ENCODE results near the gene IL31.
"Not testable (repeated sequence)": the region's sequence is repeated elsewhere in the genome, so short reads cannot be mapped to it uniquely, and the experiment has no call there.

The IL31 gene
- total RNA-seq, result 0 reads per million in 2 donors

DNA sequence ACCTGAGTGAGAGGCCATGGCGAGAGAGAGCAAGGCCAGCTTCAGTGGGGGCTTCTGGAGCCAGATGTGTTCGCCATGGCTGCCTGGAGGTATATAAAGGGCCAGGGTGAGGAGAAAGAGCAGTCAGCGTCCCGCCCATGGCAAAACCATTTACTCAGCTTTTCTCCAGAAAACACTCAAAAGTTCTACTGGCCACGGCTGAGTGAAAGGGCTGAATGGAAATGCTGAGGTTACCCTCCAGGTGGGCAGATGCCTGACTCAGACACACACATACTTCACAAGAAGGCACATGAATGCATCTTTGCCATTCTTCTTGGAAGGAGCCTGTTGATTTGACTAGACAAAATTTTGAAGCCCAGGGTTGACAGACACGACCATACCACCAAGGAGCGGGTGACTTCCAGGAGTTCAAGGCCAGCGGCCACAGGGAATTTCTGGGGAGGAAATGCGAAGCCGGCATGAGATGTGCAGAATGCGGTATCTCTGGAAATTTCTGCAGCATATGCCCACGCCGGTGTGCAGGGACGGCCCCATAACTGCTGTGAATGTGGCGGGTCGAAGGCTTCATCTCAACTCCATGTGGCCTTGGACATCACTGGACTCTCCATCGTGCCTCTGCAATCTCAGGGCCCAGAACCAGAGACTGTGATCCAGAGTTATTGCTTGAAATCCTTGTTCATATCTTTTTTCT is at the start of gene IL31:
IL31 (minus strand) TSS at position 67 of the 691 bp plus-strand sequence; CDS start at position 18, 49 bp downstream.
- DNase-seq, result no peak

DNA sequence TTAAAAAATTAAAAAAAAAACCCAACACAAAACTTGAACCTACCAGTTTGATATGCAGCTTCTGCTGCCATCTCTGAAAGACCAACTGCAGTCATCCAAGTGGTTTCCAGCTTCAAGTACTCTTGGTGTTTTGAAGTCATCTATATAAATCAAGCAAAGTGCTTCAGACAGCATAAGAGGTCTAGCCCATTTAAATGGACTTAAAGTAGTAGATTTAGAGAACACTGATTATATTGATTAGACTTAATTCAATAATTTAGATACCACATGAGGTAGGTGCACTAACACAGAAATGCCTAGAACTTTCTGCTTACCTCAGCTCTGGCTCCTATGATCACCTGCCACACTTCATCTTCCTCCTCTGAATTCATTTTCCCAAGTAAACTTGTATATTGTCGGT is 42.4 kb upstream of the IL31 start:
- no peak for DNase-seq

DNA sequence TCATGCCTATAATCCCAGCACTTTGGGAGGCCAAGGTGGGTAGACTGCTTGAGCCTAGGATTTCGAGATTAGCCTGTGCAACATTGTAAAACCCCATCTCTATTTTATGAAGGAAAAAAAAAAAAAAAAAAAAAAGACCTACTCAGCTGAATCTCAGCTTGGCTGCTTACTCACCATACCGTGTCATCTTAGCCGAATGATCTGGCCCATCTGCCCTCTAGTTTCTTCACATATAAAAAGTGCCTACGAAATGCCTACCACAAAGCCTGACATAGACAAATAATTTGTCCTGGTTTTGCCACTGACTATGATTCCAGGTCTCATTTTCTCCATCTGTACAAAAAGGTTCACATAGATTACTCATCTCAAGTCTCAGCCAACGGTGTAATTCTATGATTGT is 41.8 kb upstream of the IL31 start:
- DNase-seq, result no peak

DNA sequence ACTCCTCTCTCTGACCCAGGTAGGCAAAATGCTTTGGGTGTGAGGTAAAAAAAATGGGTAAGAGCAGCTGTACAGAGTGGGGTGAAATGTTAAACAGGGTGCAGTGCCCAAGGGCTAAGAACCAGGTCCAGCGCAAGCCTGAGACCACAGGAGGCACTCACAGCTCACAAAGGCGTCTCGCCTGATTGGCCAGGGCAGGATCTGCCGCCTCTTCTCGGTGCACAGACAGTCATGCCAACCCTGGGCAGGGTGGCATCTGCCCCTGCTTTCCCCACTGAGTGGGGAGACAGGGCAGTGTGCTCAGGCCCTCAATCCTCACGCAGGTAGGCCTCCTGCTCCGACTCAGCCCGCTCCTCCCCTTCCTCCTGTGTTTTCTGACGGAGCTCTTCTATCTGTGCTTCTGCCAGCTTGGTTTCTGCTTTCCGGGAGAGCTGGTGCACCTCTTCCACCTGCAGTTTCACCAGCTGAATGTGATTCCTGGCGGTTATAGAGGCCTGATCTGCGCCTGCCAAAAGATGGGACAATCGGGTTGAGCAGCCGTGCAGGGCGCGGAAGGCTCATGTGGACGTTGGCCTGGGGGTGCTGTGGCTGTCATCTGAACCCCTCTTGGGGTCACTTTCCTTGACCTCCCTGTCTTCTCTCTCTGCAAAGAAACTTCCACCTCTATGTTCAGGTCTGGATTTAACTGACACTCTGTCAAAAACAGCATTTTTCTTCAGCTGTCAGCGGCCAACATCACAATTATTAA is 34.2 kb upstream of the IL31 start:
- no peak for DNase-seq

GRCh38 chr12:122207391-122207790 is 33.4 kb upstream of the IL31 start:
- no peak for DNase-seq

- DNase-seq, result no peak
Observed at GRCh38 chr12:122206976-122207375, 33.0 kb upstream of the IL31 start.

GRCh38 chr12:122206111-122206881 is 32.3 kb upstream of the IL31 start:
- DNase-seq, result no peak

GRCh38 chr12:122205053-122205925 is 31.3 kb upstream of the IL31 start:
- DNase-seq, result no peak

DNA sequence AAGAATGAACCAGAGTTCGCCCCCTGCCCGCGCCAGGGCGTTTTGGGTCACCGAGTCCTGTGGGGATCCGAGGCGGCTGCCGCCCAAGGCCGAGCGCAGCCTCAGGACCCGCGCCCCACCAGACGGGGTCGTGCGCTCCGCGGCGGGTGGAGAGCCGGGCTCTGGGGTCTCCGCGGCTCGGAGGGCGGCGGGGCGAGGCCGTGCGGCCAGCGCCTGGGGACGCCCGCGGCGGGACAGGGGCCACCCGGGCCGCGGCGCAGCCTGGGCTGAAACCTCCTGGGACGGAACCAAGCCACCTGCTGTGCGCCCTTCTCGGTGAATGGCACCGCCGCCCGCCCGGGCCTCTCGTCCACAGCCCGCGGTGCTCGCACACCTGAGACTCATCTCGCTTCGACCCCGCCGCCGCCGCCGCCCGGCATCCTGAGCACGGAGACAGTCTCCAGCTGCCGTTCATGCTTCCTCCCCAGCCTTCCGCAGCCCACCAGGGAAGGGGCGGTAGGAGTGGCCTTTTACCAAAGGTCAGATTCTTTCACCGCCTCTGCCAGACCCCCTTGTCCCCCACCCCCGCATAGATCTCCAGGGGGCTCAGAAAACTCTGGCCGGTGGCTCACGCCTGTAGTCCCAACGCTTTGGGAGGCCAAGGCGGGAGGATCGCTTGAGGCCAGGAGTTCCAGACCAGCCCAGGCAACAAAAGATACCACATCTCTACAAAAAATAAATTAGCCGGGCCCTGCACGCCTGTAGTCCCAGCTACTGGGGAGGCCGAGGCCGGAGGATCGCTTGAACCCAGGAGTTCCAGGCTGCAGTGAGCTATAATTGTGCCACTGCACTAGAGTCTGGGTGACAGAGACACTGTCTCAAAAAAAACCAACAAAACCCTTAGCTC is 30.4 kb upstream of the IL31 start:
- DNase-seq, result peak; percentile 31

DNA sequence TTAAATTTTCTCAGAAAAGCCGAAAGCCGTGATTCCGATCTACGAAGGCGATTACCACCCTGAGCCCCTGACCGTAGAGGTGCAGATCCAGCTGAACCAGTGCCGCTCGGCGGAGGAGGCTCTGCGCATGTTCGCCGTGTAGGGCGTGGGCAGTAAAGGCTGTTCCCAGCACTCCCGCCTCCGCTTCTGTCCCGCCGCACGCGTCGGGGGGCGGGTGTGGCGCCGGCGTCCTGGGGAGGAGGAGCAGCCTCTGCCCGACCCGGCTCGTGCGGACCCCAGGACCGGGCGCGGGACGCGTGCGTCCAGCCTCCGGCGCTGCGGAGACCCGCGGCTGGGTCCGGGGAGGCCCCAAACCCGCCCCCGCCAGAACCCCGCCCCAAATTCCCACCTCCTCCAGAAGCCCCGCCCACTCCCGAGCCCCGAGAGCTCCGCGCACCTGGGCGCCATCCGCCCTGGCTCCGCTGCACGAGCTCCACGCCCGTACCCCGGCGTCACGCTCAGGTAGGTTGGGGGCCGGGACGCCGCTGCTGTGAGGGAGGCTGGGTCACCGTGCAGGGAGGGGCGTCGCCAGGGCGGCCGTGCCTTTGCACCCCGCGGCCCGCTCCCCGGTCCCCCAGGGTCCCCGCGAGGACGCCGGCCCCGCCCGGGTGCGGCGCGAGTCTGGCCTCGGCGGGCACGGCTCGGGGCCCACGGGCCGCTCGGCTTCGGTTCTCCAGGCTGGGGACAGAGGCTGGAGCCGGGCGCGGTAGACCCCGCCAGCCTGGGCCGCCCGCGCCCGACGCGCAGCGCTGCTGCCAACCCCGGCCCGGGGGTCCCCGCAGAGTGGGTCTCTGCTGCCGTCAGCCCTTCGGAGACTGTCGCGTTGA is 29.5 kb upstream of the IL31 start, which contains the start of gene B3GNT4:
B3GNT4 (plus strand) TSS at position 409 of the 866 bp plus-strand sequence. CDS start 910 bp downstream, outside the sequence.
- DNase-seq, result peak; percentile 66

GRCh38 chr12:122202811-122203210 is 28.8 kb upstream of the IL31 start:
- DNase-seq, result not testable (repeated sequence)

- no peak for DNase-seq
Observed at GRCh38 chr12:122202017-122202416, 28.0 kb upstream of the IL31 start.

- DNase-seq, result no peak
Observed at GRCh38 chr12:122201381-122201780, 27.4 kb upstream of the IL31 start.

GRCh38 chr12:122200541-122201175 is 26.6 kb upstream of the IL31 start:
- DNase-seq, result no peak

DNA sequence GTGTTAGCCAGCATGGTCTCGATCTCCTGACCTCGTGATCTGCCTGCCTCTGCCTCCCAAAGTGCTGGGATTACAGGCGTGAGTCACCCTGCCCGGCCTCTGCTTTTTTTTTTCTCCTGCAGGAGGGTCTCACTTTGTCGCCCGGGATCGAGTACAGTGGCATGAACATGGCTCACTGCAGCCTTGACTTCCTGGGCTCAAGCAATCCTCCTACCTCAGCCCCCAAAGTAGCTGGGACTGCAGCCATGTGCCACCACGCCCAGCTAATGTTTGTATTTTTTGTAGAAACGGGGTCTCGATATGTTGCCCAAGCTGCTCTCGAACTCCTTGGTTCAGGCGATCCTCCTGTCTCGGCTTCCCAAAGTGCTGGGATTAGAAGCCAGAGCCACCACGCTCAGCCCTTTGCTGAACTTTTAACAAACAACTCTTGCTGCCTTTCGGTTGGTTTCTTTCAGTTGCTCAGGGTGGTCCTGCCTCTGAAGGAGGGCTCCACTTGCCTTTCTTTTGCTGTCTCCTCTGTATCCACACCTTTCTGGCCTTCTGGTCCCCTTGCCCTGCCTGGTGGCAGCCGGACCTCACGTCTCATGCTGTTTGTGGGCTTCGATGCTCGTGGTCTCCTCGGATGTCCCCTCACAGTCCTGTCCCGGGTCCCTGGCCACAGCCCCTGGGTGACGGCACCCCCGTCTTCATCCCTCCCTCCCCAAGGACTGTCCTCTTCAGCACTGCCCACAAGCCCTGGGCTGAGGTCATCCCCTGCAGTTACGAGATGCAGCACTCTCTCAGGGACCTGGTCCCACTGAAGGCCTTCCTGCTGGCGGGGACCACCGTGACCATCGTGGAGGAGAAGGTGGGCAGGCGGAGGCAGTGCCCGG is 25.7 kb upstream of the IL31 start:
- DNase-seq, result no peak

DNA sequence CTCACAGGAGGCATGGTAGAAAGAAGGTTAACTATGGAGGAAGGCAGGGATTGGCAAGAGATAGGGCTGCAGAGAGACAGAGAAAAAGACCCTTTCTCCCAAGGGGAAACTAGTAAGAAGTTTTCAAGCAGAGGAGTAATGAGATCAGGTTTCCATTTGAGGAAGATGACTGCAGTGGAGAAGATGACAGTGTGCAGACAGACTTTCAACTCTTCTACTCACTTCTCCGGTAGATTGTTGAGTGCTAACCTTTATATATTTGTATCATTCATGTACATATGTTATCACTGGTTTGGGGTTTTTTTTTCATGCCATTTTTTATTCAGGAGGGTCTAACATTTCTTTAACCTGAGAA is 23.6 kb upstream of the IL31 start:
- no peak for DNase-seq

DNA sequence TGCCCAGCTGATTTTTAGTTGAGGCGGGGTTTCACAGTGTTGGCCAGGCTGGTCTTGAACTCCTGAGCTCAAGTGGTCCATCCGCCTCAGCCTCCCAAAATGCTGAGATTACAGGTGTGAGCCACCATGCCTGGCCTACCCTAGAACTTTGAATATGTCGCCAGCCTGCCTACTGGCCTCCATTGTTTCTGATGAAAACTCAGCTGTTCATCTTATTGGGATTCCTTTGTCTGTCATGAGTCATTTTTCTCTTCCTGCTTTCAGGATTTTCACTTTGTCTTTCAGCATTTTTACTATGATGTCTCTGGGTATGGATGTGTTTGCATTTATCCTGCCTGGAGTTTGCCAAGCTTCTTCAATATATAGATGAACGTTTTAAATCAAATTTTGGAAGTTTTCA is 21.4 kb upstream of the IL31 start:
- DNase-seq, result no peak

GRCh38 chr12:122194804-122195203 is 20.8 kb upstream of the IL31 start:
- DNase-seq, result no peak

DNA sequence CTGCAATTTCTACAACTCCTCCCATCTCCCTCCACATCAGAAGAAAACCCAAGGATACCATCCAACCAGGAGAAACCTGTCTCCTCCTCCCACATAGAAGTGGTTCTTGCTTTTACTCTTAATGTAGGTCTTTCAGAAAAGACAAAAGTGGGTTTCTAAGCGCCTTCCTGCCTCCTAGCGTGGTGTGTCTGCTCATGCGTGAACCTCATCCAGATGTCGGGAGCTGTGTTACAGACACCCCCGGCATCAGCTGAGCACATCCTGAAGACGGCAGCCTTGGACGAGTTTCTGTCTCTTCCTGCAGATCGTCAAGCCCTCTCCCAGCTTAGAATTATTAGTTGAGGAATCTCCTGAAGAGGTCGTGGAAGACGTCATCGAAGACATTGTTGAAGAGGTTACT is 18.4 kb upstream of the IL31 start:
- DNase-seq, result no peak

Measured in T-helper 9 cell (primary cell).